HepG2 (cell line): ENCODE results near the gene CALML5. TPM values are rescaled to one million over a fixed set of nuclear protein-coding genes. Genes with fewer than 3 reads are reported as not detected.

ENCODE experiments used
- ARID3A ChIP-seq: IDR thresholded peaks from 2 replicates; pipeline ENCODE4 v1.6.1; 2012; ENCODE audit warnings: low read depth, low read length, improper control_type of control experiment
- DR1 ChIP-seq: sonication (generic); formaldehyde crosslinking; IDR thresholded peaks from 2 replicates; pipeline ENCODE4 v1.8.0; 2021; ENCODE audit warnings: mild to moderate bottlenecking, missing genetic modification reagents, inconsistent platforms
- FOSL2 ChIP-seq: sonication (generic); formaldehyde crosslinking; IDR thresholded peaks from 2 replicates; pipeline ENCODE4 v1.4.0; 2020; ENCODE audit warnings: missing genetic modification reagents
- GFI1 ChIP-seq: sonication (generic); formaldehyde crosslinking; IDR thresholded peaks from 2 replicates; pipeline ENCODE4 v1.5.0; 2020; ENCODE audit warnings: missing genetic modification reagents, mild to moderate bottlenecking, borderline replicate concordance
- HDAC2 ChIP-seq: sonication (generic); formaldehyde crosslinking; IDR thresholded peaks from 2 replicates; pipeline ENCODE4 v1.4.0; 2020; ENCODE audit warnings: missing genetic modification reagents
- HMGXB3 ChIP-seq: sonication (generic); formaldehyde crosslinking; IDR thresholded peaks from 2 replicates; pipeline ENCODE4 v1.4.0; 2020; ENCODE audit warnings: missing genetic modification reagents, borderline replicate concordance
- HOXA9 ChIP-seq: sonication (generic); formaldehyde crosslinking; IDR thresholded peaks from 2 replicates; pipeline ENCODE4 v1.8.1; 2022; ENCODE audit warnings: missing genetic modification reagents, mild to moderate bottlenecking, moderate library complexity, borderline replicate concordance
- KLF6 ChIP-seq: IDR thresholded peaks from 2 replicates; pipeline ENCODE4 v1.8.0; 2016; ENCODE audit warnings: missing biosample characterization, missing genetic modification reagents
- NFAT5 ChIP-seq: sonication (generic); formaldehyde crosslinking; IDR thresholded peaks from 2 replicates; pipeline ENCODE4 v1.4.0; 2020; ENCODE audit warnings: missing genetic modification reagents
- PPARG ChIP-seq: conservative IDR thresholded peaks from 2 replicates; pipeline ENCODE4 v1.6.1; 2016; ENCODE audit warnings: missing biosample characterization, missing genetic modification reagents
- SNAPC2 ChIP-seq: sonication (generic); formaldehyde crosslinking; IDR thresholded peaks from 2 replicates; pipeline ENCODE4 v1.8.1; 2022; ENCODE audit warnings: mild to moderate bottlenecking, missing genetic modification reagents
- ZFP62 ChIP-seq: sonication (generic); formaldehyde crosslinking; IDR thresholded peaks from 2 replicates; pipeline ENCODE4 v1.4.0; 2020; ENCODE audit warnings: missing genetic modification reagents
- ZNF138 ChIP-seq: sonication (generic); formaldehyde crosslinking; IDR thresholded peaks from 2 replicates; pipeline ENCODE4 v1.5.0; 2020; ENCODE audit warnings: mild to moderate bottlenecking, low read depth, missing genetic modification reagents
- ZNF530 ChIP-seq: sonication (generic); formaldehyde crosslinking; IDR thresholded peaks from 2 replicates; pipeline ENCODE4 v1.5.0; 2020; ENCODE audit warnings: low read depth, mild to moderate bottlenecking, missing genetic modification reagents
- ZNF558 ChIP-seq: sonication (generic); formaldehyde crosslinking; IDR thresholded peaks from 2 replicates; pipeline ENCODE4 v1.9.0; 2022; ENCODE audit warnings: mild to moderate bottlenecking, missing genetic modification reagents, borderline replicate concordance
- ZNF614 ChIP-seq: IDR thresholded peaks from 2 replicates; pipeline ENCODE4 v1.6.1; 2018; ENCODE audit warnings: missing biosample characterization, missing genetic modification reagents, inconsistent platforms, borderline replicate concordance
- ZNF615 ChIP-seq: sonication (generic); formaldehyde crosslinking; IDR thresholded peaks from 2 replicates; pipeline ENCODE4 v1.5.0; 2020; ENCODE audit warnings: mild to moderate bottlenecking, missing genetic modification reagents, borderline replicate concordance
- ZNF644 ChIP-seq: IDR thresholded peaks from 2 replicates; pipeline ENCODE4 v1.6.1; 2016; ENCODE audit warnings: low read depth
- ZNF777 ChIP-seq: sonication (generic); formaldehyde crosslinking; IDR thresholded peaks from 2 replicates; pipeline ENCODE4 v1.4.0; 2020; ENCODE audit warnings: missing genetic modification reagents
- ZNF878 ChIP-seq: sonication (generic); formaldehyde crosslinking; IDR thresholded peaks from 2 replicates; pipeline ENCODE4 v1.8.1; 2023; ENCODE audit warnings: mild to moderate bottlenecking, missing genetic modification reagents, moderate library complexity
- polyA plus RNA-seq, 8 experiments: library from polyadenylated mRNA; depleted of rRNA in 3 of 8; stranded (reverse) in 7 of 8; unstranded in 1 of 8; fragments of >200 nt; fragmentation: Illumina TruSeq in 4 of 8; extraction: Trizol in 4 of 8; gene quantifications; 2 replicates each; pipeline versions ENCODE4 v1.2.1 to v1.2.3, GENCODE V29; 2011 to 2016; ENCODE audit warnings: low read depth in 4 of 8, missing spikeins in 1 of 8, mixed read lengths in 1 of 8; ENCODE audit not compliant: insufficient read depth in 1 of 8
- total RNA-seq, 5 experiments: library from RNA; depleted of rRNA; stranded (reverse); fragments of >200 nt; fragmentation: Illumina TruSeq; extraction: Trizol; gene quantifications; 2 replicates each; pipeline ENCODE4 v1.2.3, GENCODE V29; 2016; ENCODE audit warnings: low read depth in 1 of 5

The CALML5 gene
- total and polyA plus RNA-seq, 2 of the 13 experiments (the other 11 are each of a cell fraction or from before 2014, with no cell fraction given), result not detected

GRCh38 chr10:5518143-5518542 lies 18.8 kb upstream of the CALML5 start (continued):
- TF ChIP-seq ARID3A (peak; percentile 83), NFAT5 (CRISPR knock-in tag) (no peak), HOXA9 (CRISPR knock-in tag) (no peak), ZNF644 (CRISPR knock-in tag) (no peak), ZNF530 (CRISPR knock-in tag) (no peak), ZNF614 (no peak), ZNF138 (CRISPR knock-in tag) (no peak), ZFP62 (CRISPR knock-in tag) (no peak), KLF6 (no peak), ZNF777 (CRISPR knock-in tag) (no peak), HMGXB3 (CRISPR knock-in tag) (no peak), PPARG (CRISPR knock-in tag) (peak; percentile 74), ZNF615 (no peak), ZNF558 (CRISPR knock-in tag) (no peak), FOSL2 (0 out of 2 replicates have a peak, but pooled peaks have one; percentile 45), HDAC2 (CRISPR knock-in tag) (peak; percentile 78), DR1 (CRISPR knock-in tag) (no peak), ZNF878 (CRISPR knock-in tag) (no peak), GFI1 (CRISPR knock-in tag) (0 out of 2 replicates have a peak, but pooled peaks have one; percentile 27), SNAPC2 (CRISPR knock-in tag) (no peak)
